Measurements from ENCODE around the gene PRCP. TPM values are rescaled to one million over a fixed set of nuclear protein-coding genes. Genes with fewer than 3 reads are reported as not detected.

PRCP gene
- total RNA-seq, 1 experiment from 2014 or later, result 56.7 TPM

GRCh38 chr11:82796998-82797961 lies 103.0 kb downstream of the PRCP start:
- Histone ChIP-seq H3K79me2 (ENCODE audit: insufficient read depth, low read length) (no peaks in the 10 kb centered on the region), H3K18ac (ENCODE audit: insufficient read length, low read depth, low read length) (no peak overlapping the region), H3K23me2 (ENCODE audit: insufficient read length, low read depth, low read length, poor library complexity, severe bottlenecking) (no peaks in the 10 kb centered on the region), H4K91ac (ENCODE audit: insufficient read length, low read depth, low read length) (no peak overlapping the region), H3K56ac (ENCODE audit: insufficient read length, low read depth, low read length) (no peak overlapping the region), H4K8ac (replicated peaks; ENCODE audit: insufficient read length, low read depth, low read length) (no peak overlapping the region), H3K4ac (ENCODE audit: low read depth, low read length) (no peak overlapping the region), H2BK5ac (ENCODE audit: insufficient read length, low read length) (no peak overlapping the region), H2AFZ (ENCODE audit: low read length) (no peak overlapping the region), H4K5ac (ENCODE audit: insufficient read length, low read depth, low read length) (no peak overlapping the region), H3K27ac (ENCODE audit: insufficient read length, low read depth, low read length) (no peak overlapping the region), H3K27me3 (ENCODE audit: insufficient read depth, low read length) (no peaks in the 10 kb centered on the region), H3K9ac (ENCODE audit: extremely low read depth, insufficient read length, low read length) (no peak overlapping the region), H3K4me2 (ENCODE audit: insufficient read depth, insufficient read length, low read length) (no peak overlapping the region), H2BK15ac (ENCODE audit: low read depth, low read length) (no peak overlapping the region), H3T11ph (ENCODE audit: low read length) (no peak overlapping the region), H3K14ac (ENCODE audit: insufficient read depth, low read length) (no peak overlapping the region), H3K9me3 (ENCODE audit: control insufficient read depth, low read depth, low read length) (no peaks in the 10 kb centered on the region), H3K23ac (ENCODE audit: insufficient read length, low read depth, low read length) (no peak overlapping the region), H2AK5ac (ENCODE audit: insufficient read length, low read length) (no peak overlapping the region), H2BK20ac (ENCODE audit: low read depth, low read length, poor library complexity, severe bottlenecking) (no peak overlapping the region), H3K79me1 (ENCODE audit: insufficient read depth, low read depth, low read length, poor library complexity, severe bottlenecking) (no peaks in the 10 kb centered on the region), H4K20me1 (ENCODE audit: control insufficient read depth, insufficient read depth, insufficient read length) (no peaks in the 10 kb centered on the region), H3K4me1 (ENCODE audit: insufficient read depth, low read length) (no peaks in the 10 kb centered on the region), H2BK12ac (ENCODE audit: insufficient read length, low read depth, low read length) (no peak overlapping the region), H2BK120ac (ENCODE audit: low read depth, low read length, poor library complexity, severe bottlenecking) (no peak overlapping the region)
- Mint-ChIP-seq H3K9me3 (no peaks in the 10 kb centered on the region), H3K4me1 (no peaks in the 10 kb centered on the region), H3K27me3 (ENCODE audit: low read depth) (no peaks in the 10 kb centered on the region; the same call in 1 of the 2 replicates), H3K4me3 (no peak overlapping the region), H3K36me3 (ENCODE audit: insufficient read depth in 1 of 3, low read depth in 3 of 3) (no peaks in the 10 kb centered on the region), H3K27ac (no peak overlapping the region; a peak in 1 of 7 replicates)
- WGBS (ENCODE audit: extremely low coverage, insufficient read length, low lambda C conversion rate), result no CpG with 5 or more reads among the region's 3 CpGs
- no peak for DNase-seq
- no peak for TF ChIP-seq CTCF (conservative IDR thresholded peaks at IDR 0.05)
